T-cell (primary cell): ENCODE results near the gene EEA1. TPM values are rescaled to one million over a fixed set of nuclear protein-coding genes. Genes with fewer than 3 reads are reported as not detected.
A peak's percentile ranks its signal among the peaks of the same experiment; 100 is the strongest.

Source experiments
- ATAC-seq, 4 experiments: fragments of 200-7000 bp in 3 of 4; fragments of 150-1000 bp in 1 of 4; cut with Tn5 transposase; replicated peaks in 1 of 4; 1 replicate in 3 of 4; 2 replicates in 1 of 4; pipeline ENCODE4 v1.10.0; 2021; ENCODE audit warnings: moderate library complexity in 3 of 4, mild to moderate bottlenecking in 2 of 4, moderate number of reproducible peaks in 1 of 4
- CTCF ChIA-PET, 2 donors: fragments of 300-600 bp; sonication (Branson Sonifier 250); formaldehyde crosslinking; loops; one replicate each; lab custom pipeline; 2022; ENCODE audit warnings: antibody characterized with exemption in 2 of 2; lab: Charles Lee
- POLR2A ChIA-PET, 2 donors: fragments of 300-600 bp; sonication (Branson Sonifier 250); formaldehyde crosslinking; loops; one replicate each; lab custom pipeline; 2022; ENCODE audit warnings: antibody characterized with exemption in 2 of 2; lab: Charles Lee
- DNase-seq, 35 experiments: peaks; one replicate each; pipeline versions ENCODE4 v3.0.0 to v3.0.0-alpha.2; 2013 to 2023
- H3K27ac ChIP-seq: one replicate; pipeline ENCODE4 v1.5.1; 2013; ENCODE audit warnings: low read length
- H3K27me3 ChIP-seq, 2 experiments: replicated peaks in 1 of 2; 1 replicate in 1 of 2; 2 replicates in 1 of 2; pipeline versions ENCODE4 v1.6.1 to v1.7.0; 2013; ENCODE audit warnings: low read length in 1 of 2, mixed read lengths in 1 of 2; ENCODE audit not compliant: control insufficient read depth in 2 of 2, insufficient read depth in 2 of 2; ENCODE audit errors: extremely low read depth in 1 of 2
- H3K36me3 ChIP-seq, 2 donors: 1 replicate in 1 of 2; 2 replicates in 1 of 2; pipeline versions ENCODE4 v1.6.1 to v1.7.0; 2013; ENCODE audit warnings: low read length in 1 of 2; ENCODE audit not compliant: control insufficient read depth in 2 of 2, insufficient read depth in 1 of 2; ENCODE audit errors: extremely low read depth in 1 of 2
- H3K4me1 ChIP-seq, 2 experiments: 1 replicate in 1 of 2; 2 replicates in 1 of 2; pipeline versions ENCODE4 v1.6.1 to v1.7.0; 2013; ENCODE audit warnings: low read length in 2 of 2, mixed read lengths in 1 of 2; ENCODE audit not compliant: insufficient read depth in 2 of 2, control insufficient read depth in 1 of 2; ENCODE audit errors: extremely low read depth in 1 of 2
- H3K4me3 ChIP-seq, 2 donors: 1 replicate in 1 of 2; 2 replicates in 1 of 2; pipeline versions ENCODE4 v1.5.1 to v1.7.0; 2013; ENCODE audit warnings: mild to moderate bottlenecking in 2 of 2, low read length in 1 of 2, moderate library complexity in 1 of 2; ENCODE audit not compliant: control insufficient read depth in 1 of 2; ENCODE audit errors: extremely low read depth in 1 of 2
- H3K9me3 ChIP-seq: 2 replicates; pipeline ENCODE4 v1.7.0; 2013
- H3K27ac Mint-ChIP-seq, 2 donors: one replicate each; pipeline ENCODE4 v1.8.0; 2020 to 2021; ENCODE audit warnings: mild to moderate bottlenecking in 2 of 2, mixed read lengths in 2 of 2
- H3K27me3 Mint-ChIP-seq, 2 donors: one replicate each; pipeline ENCODE4 v1.8.0; 2021 to 2022; ENCODE audit warnings: mixed read lengths in 2 of 2
- H3K36me3 Mint-ChIP-seq: one replicate; pipeline ENCODE4 v1.8.0; 2021; ENCODE audit warnings: mixed read lengths
- H3K4me1 Mint-ChIP-seq, 3 donors: one replicate each; pipeline ENCODE4 v1.8.0; 2020 to 2022; ENCODE audit warnings: mixed read lengths in 3 of 3, mild to moderate bottlenecking in 1 of 3
- H3K4me3 Mint-ChIP-seq, 3 donors: one replicate each; pipeline ENCODE4 v1.8.0; 2020 to 2022; ENCODE audit warnings: mild to moderate bottlenecking in 3 of 3, mixed read lengths in 3 of 3, moderate library complexity in 3 of 3
- H3K9me3 Mint-ChIP-seq, 3 donors: one replicate each; pipeline ENCODE4 v1.8.0; 2020 to 2022; ENCODE audit warnings: mixed read lengths in 3 of 3
- WGBS: methylation state at CpG from one replicate; pipeline ENCODE4 v1.1.5; 2013; ENCODE audit warnings: missing lambda C conversion rate; ENCODE audit not compliant: insufficient coverage; 5-methylcytosine and 5-hydroxymethylcytosine counted together
- total RNA-seq, 35 experiments: library from RNA in 6 of 35; stranded (reverse) in 6 of 35; fragments of 120-200 nt in 1 of 35; gene quantifications; one replicate each; pipeline versions ENCODE4 v1.2.1 to v1.2.4 and lab custom pipeline; 2013 to 2026

The EEA1 gene
- total RNA-seq, 5 donors from 2014 or later (not counting 1 experiment from before 2014, with no cell fraction given) = 21.4 to 29.5 (median 23.5) TPM

GRCh38 chr12:92736605-92737004, 192.5 kb downstream of the EEA1 start:
- Mint-ChIP-seq H3K36me3 (no peaks in the 10 kb centered on the region), H3K4me3 (peak overlapping the region in 1 of 3 donors; percentile 18), H3K27me3 (peaks cover 0 to 3% of the 10 kb centered on the region in 2 donors), H3K9me3 (peaks cover 0 to 6% (median 0%) of the 10 kb centered on the region in 3 donors), H3K4me1 (peaks cover 3 to 20% (median 12%) of the 10 kb centered on the region in 3 donors), H3K27ac (peak overlapping the region; percentile 9 to 73)
- H3K27ac ChIP-seq = no peak overlapping the region
- no peaks in the 10 kb centered on the region for H3K9me3 ChIP-seq
- no peak overlapping the region for H3K4me3 ChIP-seq
- WGBS = 17% methylated on average over 2 of the region's 6 CpGs
- ATAC-seq (peak in 2 of 4 experiments; percentile 46 to 66), DNase-seq (no peak)
- ChIA-PET CTCF (no interaction called here), POLR2A (no interaction called here)
- H3K27me3 ChIP-seq = no peaks in the 10 kb centered on the region
- H3K36me3 ChIP-seq = no peaks in the 10 kb centered on the region
- H3K4me1 ChIP-seq = no peaks in the 10 kb centered on the region

GRCh38 chr12:92735131-92735721, 193.9 kb downstream of the EEA1 start:
- H3K4me3 Mint-ChIP-seq = no peak overlapping the region
- CTCF ChIA-PET = no interaction called here
- no peak overlapping the region for H3K27ac Mint-ChIP-seq
- Histone ChIP-seq H3K27me3 (peaks cover 0 to 4% of the 10 kb centered on the region in 2 experiments), H3K4me3 (no peak overlapping the region), H3K9me3 (no peaks in the 10 kb centered on the region), H3K36me3 (no peaks in the 10 kb centered on the region), H3K27ac (no peak overlapping the region), H3K4me1 (no peaks in the 10 kb centered on the region)
- peaks cover 3 to 4% of the 10 kb centered on the region in 2 donors for H3K27me3 Mint-ChIP-seq
- WGBS = 60% methylated on average over 1 of the region's 3 CpGs
- peaks cover 3 to 20% (median 12%) of the 10 kb centered on the region in 3 donors for H3K4me1 Mint-ChIP-seq
- DNase-seq (no peak), ATAC-seq (no peak)
- POLR2A ChIA-PET = no interaction called here
- peaks cover 0 to 6% (median 0%) of the 10 kb centered on the region in 3 donors for H3K9me3 Mint-ChIP-seq
- H3K36me3 Mint-ChIP-seq = no peaks in the 10 kb centered on the region

DNA sequence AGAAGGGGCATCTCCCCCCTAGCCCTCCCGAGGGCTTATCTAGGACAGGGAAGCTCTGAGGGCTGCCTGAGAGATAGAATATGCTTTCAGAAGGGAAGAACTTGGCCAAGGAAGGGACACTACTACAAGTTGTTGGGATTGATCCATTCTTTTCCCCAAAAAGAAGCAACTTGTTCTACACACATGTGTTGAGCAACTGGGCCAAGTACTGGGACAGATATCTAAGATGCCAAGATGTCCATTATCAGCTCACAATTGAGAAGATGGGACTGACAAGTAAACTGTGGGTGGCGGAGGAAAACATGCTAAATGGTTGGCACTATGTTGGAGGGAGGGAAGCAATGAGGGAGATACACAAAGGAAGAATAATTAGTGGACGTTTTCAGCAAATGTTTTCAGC, 195.4 kb downstream of the EEA1 start:
- Histone ChIP-seq H3K27me3 (peaks cover 0 to 4% of the 10 kb centered on the region in 2 experiments), H3K27ac (no peak overlapping the region), H3K36me3 (no peaks in the 10 kb centered on the region), H3K9me3 (no peaks in the 10 kb centered on the region), H3K4me3 (no peak overlapping the region), H3K4me1 (no peaks in the 10 kb centered on the region)
- ChIA-PET CTCF (interaction anchor here in 1 of 2 donors (0.6 kb wide), 1 partner anchor 449 kb away, joined by 3 read pairs; no protein-coding TSS in a partner anchor), POLR2A (no interaction called here)
- H3K9me3 Mint-ChIP-seq = peaks cover 0 to 6% (median 0%) of the 10 kb centered on the region in 3 donors
- peaks cover 3 to 20% (median 12%) of the 10 kb centered on the region in 3 donors for H3K4me1 Mint-ChIP-seq
- no peak for ATAC-seq
- no peaks in the 10 kb centered on the region for H3K36me3 Mint-ChIP-seq
- H3K27me3 Mint-ChIP-seq = peaks cover 2 to 4% of the 10 kb centered on the region in 2 donors
- no peak for DNase-seq
- H3K4me3 Mint-ChIP-seq = no peak overlapping the region
- WGBS = 86% methylated on average over 1 of the region's 3 CpGs
- no peak overlapping the region for H3K27ac Mint-ChIP-seq

- Histone ChIP-seq H3K36me3 (no peaks in the 10 kb centered on the region), H3K27me3 (peaks cover 0 to 4% of the 10 kb centered on the region in 2 experiments), H3K9me3 (no peaks in the 10 kb centered on the region), H3K4me3 (no peak overlapping the region), H3K27ac (no peak overlapping the region), H3K4me1 (no peaks in the 10 kb centered on the region)
- ATAC-seq (no peak), DNase-seq (no peak)
- Mint-ChIP-seq H3K4me3 (no peak overlapping the region), H3K9me3 (peaks cover 0 to 6% (median 0%) of the 10 kb centered on the region in 3 donors), H3K27me3 (peaks cover 2 to 4% of the 10 kb centered on the region in 2 donors), H3K36me3 (no peaks in the 10 kb centered on the region), H3K4me1 (peaks cover 3 to 20% (median 12%) of the 10 kb centered on the region in 3 donors), H3K27ac (no peak overlapping the region)
- WGBS = 78% methylated on average over 1 of the region's 6 CpGs
- ChIA-PET CTCF (interaction anchor here in 1 of 2 donors (0.6 kb wide), 1 partner anchor 450 kb away, joined by 3 read pairs; no protein-coding TSS in a partner anchor), POLR2A (no interaction called here)
Observed at GRCh38 chr12:92733181-92733580, 195.9 kb downstream of the EEA1 start.

DNA sequence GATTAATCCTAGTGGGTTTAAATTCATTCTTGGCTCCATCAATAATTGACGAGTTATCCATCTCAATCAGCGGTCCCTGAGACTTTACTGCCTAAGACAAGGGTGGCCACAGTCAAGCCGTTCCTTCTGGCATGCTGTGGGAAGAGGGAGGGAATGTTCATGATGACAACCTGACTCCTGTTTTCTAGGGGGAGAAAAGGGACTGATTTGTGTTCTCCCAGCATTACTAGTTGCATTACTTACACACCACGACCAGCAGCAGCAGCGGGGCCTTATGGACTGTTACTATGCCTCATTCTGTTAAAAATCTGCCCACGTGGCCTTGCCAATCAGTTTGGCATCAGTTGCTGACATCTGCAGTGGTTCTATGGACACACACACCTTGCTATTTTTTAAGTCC, 196.4 kb downstream of the EEA1 start:
- H3K4me1 ChIP-seq = no peaks in the 10 kb centered on the region
- Mint-ChIP-seq H3K36me3 (no peaks in the 10 kb centered on the region), H3K27me3 (peaks cover 0 to 4% of the 10 kb centered on the region in 2 donors), H3K9me3 (peaks cover 0 to 6% (median 0%) of the 10 kb centered on the region in 3 donors), H3K27ac (no peak overlapping the region), H3K4me3 (no peak overlapping the region), H3K4me1 (peaks cover 3 to 17% (median 12%) of the 10 kb centered on the region in 3 donors)
- ChIA-PET CTCF (interaction anchor here in 1 of 2 donors (0.6 kb wide), 1 partner anchor 677 kb away, joined by 3 read pairs; no protein-coding TSS in a partner anchor), POLR2A (no interaction called here)
- no peak overlapping the region for H3K4me3 ChIP-seq
- H3K27ac ChIP-seq = no peak overlapping the region
- no peaks in the 10 kb centered on the region for H3K36me3 ChIP-seq
- DNase-seq (no peak), ATAC-seq (no peak)
- H3K9me3 ChIP-seq = no peaks in the 10 kb centered on the region
- peaks cover 0 to 4% of the 10 kb centered on the region in 2 experiments for H3K27me3 ChIP-seq
- 81% methylated on average over 4 of the region's 6 CpGs for WGBS

DNA sequence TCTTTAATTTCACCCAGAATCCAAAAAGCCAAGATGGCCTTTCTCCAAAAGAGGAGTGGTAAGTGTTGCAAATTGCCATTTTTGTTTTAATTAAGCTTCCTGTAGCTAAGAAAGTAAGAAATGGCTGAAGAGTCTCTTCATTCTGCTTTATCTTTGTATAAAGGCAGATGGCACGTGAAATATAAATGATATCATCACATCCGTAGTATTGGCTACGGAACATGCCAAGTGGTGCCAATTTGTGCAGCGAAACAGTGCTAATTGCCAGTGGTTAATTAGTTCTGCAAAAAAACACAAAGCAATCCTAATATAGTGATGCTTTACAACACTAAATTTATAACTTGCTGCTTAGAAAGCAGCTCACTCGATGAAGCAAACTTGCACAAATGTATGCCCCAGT, 196.9 kb downstream of the EEA1 start:
- Histone ChIP-seq H3K36me3 (no peaks in the 10 kb centered on the region), H3K27me3 (peaks cover 0 to 4% of the 10 kb centered on the region in 2 experiments), H3K9me3 (no peaks in the 10 kb centered on the region), H3K27ac (no peak overlapping the region), H3K4me1 (no peaks in the 10 kb centered on the region), H3K4me3 (no peak overlapping the region)
- ChIA-PET CTCF (interaction anchor here in 1 of 2 donors (0.6 kb wide), 1 partner anchor 677 kb away, joined by 3 read pairs; no protein-coding TSS in a partner anchor), POLR2A (interaction anchor here in 1 of 2 donors (0.5 kb wide), 1 partner anchor 22 kb away, joined by 3 read pairs; no protein-coding TSS in a partner anchor)
- Mint-ChIP-seq H3K9me3 (peaks cover 0 to 6% (median 0%) of the 10 kb centered on the region in 3 donors), H3K27me3 (peaks cover 0 to 4% of the 10 kb centered on the region in 2 donors), H3K4me1 (peaks cover 3 to 12% (median 10%) of the 10 kb centered on the region in 3 donors), H3K27ac (no peak overlapping the region), H3K36me3 (no peaks in the 10 kb centered on the region), H3K4me3 (no peak overlapping the region)
- no peak for DNase-seq
- no peak for ATAC-seq
- WGBS = 100% methylated on average over 1 of the region's 5 CpGs
